Neural crest cell (in vitro differentiated cells): ENCODE measurements around the gene ACP4. TPM values are rescaled to one million over a fixed set of nuclear protein-coding genes. Genes with fewer than 3 reads are reported as not detected.

Experiments
- DNase-seq: peaks from one replicate; pipeline ENCODE4 v3.0.0; 2021; ENCODE audit warnings: low read depth, mixed read lengths, low spot score
- H3K27ac Mint-ChIP-seq: one replicate; pipeline ENCODE4 v1.8.0; 2021; ENCODE audit warnings: mild to moderate bottlenecking, mixed read lengths; ENCODE audit not compliant: unreplicated experiment
- H3K27me3 Mint-ChIP-seq: 2 replicates; pipeline ENCODE4 v1.8.0; 2021; ENCODE audit warnings: low read depth, mild to moderate bottlenecking, mixed read lengths
- H3K36me3 Mint-ChIP-seq: 2 replicates; pipeline ENCODE4 v1.8.0; 2021; ENCODE audit warnings: low read depth, mild to moderate bottlenecking, mixed read lengths
- H3K4me1 Mint-ChIP-seq: 2 replicates; pipeline ENCODE4 v1.8.0; 2021; ENCODE audit warnings: mixed read lengths
- H3K4me3 Mint-ChIP-seq: one replicate; pipeline ENCODE4 v1.8.0; 2021; ENCODE audit warnings: mild to moderate bottlenecking, mixed read lengths
- H3K9me3 Mint-ChIP-seq: 2 replicates; pipeline ENCODE4 v1.8.0; 2021; ENCODE audit warnings: mixed read lengths
- CTCF ChIP-seq: fragments of 200-600 bp; sonication (generic); conservative IDR thresholded peaks from 2 replicates; pipeline ENCODE4 v1.5.0; 2021; ENCODE audit warnings: antibody characterized with exemption, mild to moderate bottlenecking
- total RNA-seq: library from RNA; stranded (reverse); gene quantifications from 2 replicates; pipeline ENCODE4 v1.2.1, GENCODE V29; 2021

Gene ACP4
- total RNA-seq, 1 donor from 2014 or later: not detected

DNA sequence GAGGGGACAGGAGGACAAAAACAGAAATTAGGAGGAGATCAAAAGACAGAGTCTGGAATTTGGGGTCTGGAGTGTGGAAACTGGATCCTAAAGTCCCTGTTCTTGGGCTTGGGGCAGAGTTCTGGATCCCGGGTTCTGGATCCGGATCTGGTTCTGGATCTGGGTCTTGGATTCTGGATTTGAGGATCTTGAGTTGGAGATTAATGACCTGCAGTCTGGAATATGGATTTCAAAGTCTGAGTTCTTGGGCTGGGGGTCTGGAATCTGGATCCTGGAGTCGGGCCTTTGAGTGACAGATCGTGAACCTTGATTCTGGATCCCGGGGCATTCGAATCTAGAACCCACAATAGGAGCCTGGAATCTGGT is 43.6 kb downstream of the ACP4 start:
- Mint-ChIP-seq H3K27me3 (peaks cover 60% of the 10 kb centered on the region), H3K4me3 (no peak overlapping the region), H3K9me3 (no peaks in the 10 kb centered on the region)

DNA sequence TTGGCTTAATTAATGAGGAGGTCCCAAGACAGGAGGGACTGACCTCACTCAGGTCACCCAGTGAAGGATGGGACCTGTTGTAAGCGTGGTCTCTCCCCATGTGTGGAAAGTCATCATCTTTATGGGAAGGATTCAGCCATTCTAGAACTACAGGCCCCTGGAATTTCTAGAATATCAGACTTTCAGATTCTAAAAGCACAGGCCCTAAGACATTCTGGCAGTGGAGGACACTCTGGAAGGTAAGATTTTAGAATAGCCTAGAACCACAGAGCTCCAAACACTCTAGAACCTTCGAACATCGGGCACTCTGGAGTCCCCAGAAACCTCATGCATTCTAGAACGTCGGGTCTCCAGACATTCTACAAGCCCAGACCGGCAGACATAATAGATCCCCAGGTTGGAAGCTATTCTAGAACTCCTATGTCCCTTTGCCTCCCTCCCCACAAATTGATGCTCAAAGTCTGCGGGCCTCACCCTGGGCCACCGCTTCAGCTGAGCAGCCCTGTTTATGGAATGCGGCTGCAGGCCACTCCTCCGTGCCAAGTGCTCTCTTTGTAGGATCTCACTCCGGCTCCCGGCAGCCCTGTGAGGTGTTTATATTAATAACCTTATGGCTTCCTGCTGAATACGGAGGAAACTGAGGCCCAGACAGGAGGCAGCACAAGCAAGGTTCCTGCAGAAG is 45.0 kb downstream of the ACP4 start:
- H3K9me3 Mint-ChIP-seq: no peaks in the 10 kb centered on the region
- H3K4me3 Mint-ChIP-seq: peak overlapping the region; percentile 84
- H3K27me3 Mint-ChIP-seq: peaks cover 61% of the 10 kb centered on the region
- H3K4me1 Mint-ChIP-seq: peaks cover 11% of the 10 kb centered on the region
- no peak overlapping the region for H3K27ac Mint-ChIP-seq
- DNase-seq: no peak
- H3K36me3 Mint-ChIP-seq: no peaks in the 10 kb centered on the region
- no peak for TF ChIP-seq CTCF

More for the DNA sequence above, 43.6 kb downstream of the ACP4 start:
- no peak overlapping the region for H3K27ac Mint-ChIP-seq
- no peaks in the 10 kb centered on the region for H3K36me3 Mint-ChIP-seq
- DNase-seq: no peak
- H3K4me1 Mint-ChIP-seq: peaks cover 11% of the 10 kb centered on the region
- no peak for TF ChIP-seq CTCF

- H3K36me3 Mint-ChIP-seq: no peaks in the 10 kb centered on the region
These were observed 45.7 kb downstream of the ACP4 start for GRCh38 chr19:50835785-50836542.

GRCh38 chr19:50836543-50837195 is 46.5 kb downstream of the ACP4 start:
- Mint-ChIP-seq H3K27ac (no peak overlapping the region), H3K36me3 (no peaks in the 10 kb centered on the region), H3K27me3 (peaks cover 69% of the 10 kb centered on the region), H3K9me3 (no peaks in the 10 kb centered on the region), H3K4me1 (peaks cover 11% of the 10 kb centered on the region), H3K4me3 (peak overlapping the region; percentile 91)
- no peak for TF ChIP-seq CTCF
- DNase-seq: no peak

More at GRCh38 chr19:50835785-50836542, 45.7 kb downstream of the ACP4 start:
- Mint-ChIP-seq H3K27me3 (peaks cover 67% of the 10 kb centered on the region), H3K27ac (no peak overlapping the region), H3K9me3 (no peaks in the 10 kb centered on the region), H3K4me1 (peaks cover 11% of the 10 kb centered on the region), H3K4me3 (peak overlapping the region; percentile 91)
- no peak for TF ChIP-seq CTCF
- DNase-seq: peak; percentile 83

GRCh38 chr19:50837300-50837699 is 47.1 kb downstream of the ACP4 start:
- DNase-seq: no peak
- peaks cover 75% of the 10 kb centered on the region for H3K27me3 Mint-ChIP-seq
- peak overlapping the region; percentile 63 for H3K4me3 Mint-ChIP-seq
- no peak for TF ChIP-seq CTCF
- H3K4me1 Mint-ChIP-seq: peaks cover 11% of the 10 kb centered on the region
- H3K27ac Mint-ChIP-seq: no peak overlapping the region
- H3K9me3 Mint-ChIP-seq: no peaks in the 10 kb centered on the region
- no peaks in the 10 kb centered on the region for H3K36me3 Mint-ChIP-seq
